Testis (tissue), 3 donors: ENCODE results near the gene ABHD16A. TPM values are rescaled to one million over a fixed set of nuclear protein-coding genes. Genes with fewer than 3 reads are reported as not detected.

Experiments used
- DNase-seq: peaks from one replicate; pipeline ENCODE4 v3.0.0-alpha.2; 2019
- H3K27ac ChIP-seq, 2 donors: fragments of 200-600 bp; sonication (generic); one replicate each; pipeline ENCODE4 v1.5.1; 2019
- H3K27me3 ChIP-seq: fragments of 200-600 bp; sonication (generic); one replicate; pipeline ENCODE4 v1.5.1; 2019
- H3K36me3 ChIP-seq: fragments of 200-600 bp; sonication (generic); one replicate; pipeline ENCODE4 v1.5.1; 2017; ENCODE audit warnings: low read depth; ENCODE audit errors: missing control alignments
- H3K4me1 ChIP-seq: fragments of 200-600 bp; sonication (generic); one replicate; pipeline ENCODE4 v1.5.1; 2019
- H3K4me3 ChIP-seq, 2 donors: fragments of 200-600 bp; sonication (generic); one replicate each; pipeline ENCODE4 v1.5.1; 2017 to 2019
- H3K9me3 ChIP-seq: fragments of 200-600 bp; sonication (generic); one replicate; pipeline ENCODE4 v1.5.1; 2017
- POLR2A ChIP-seq: fragments of 450-650 bp; IDR thresholded peaks from one replicate; pipeline ENCODE4 v1.6.1; 2017; ENCODE audit warnings: antibody characterized with exemption, mild to moderate bottlenecking, moderate library complexity
- WGBS, 2 donors: methylation state at CpG; one replicate each; pipeline ENCODE4 v1.1.5; 2018; 5-methylcytosine and 5-hydroxymethylcytosine counted together
- intact Hi-C: fragments of 100-400 bp; cut with DNase I; formaldehyde crosslinking; loops from one replicate; pipeline ENCODE4 v1.15.1; 2023; ENCODE audit warnings: low total_unique reads
- polyA plus RNA-seq: library from polyadenylated mRNA; stranded (reverse); fragments of 350-450 nt; fragmentation: Illumina TruSeq; extraction: RNeasy Lipid Tissue Mini Kit (QIAGEN cat#74804); gene quantifications from one replicate; pipeline ENCODE4 v1.2.3, GENCODE V29; 2014; ENCODE audit warnings: low read depth, low replicate concordance; ENCODE audit not compliant: insufficient read depth
- total RNA-seq, 2 donors: library from RNA; depleted of rRNA; stranded (reverse); fragments of >200 nt; gene quantifications; one replicate each; pipeline ENCODE4 v1.2.3, GENCODE V29; 2016
- TF ChIP-seq, protein P1 (sequence below), 3 experiments: fragments of 450-650 bp in 2 of 3; fragments of 200-600 bp in 1 of 3; sonication (generic) in 1 of 3; IDR thresholded peaks; one replicate each; pipeline ENCODE4 v1.5.1; 2016 to 2019; ENCODE audit warnings: antibody characterized with exemption in 3 of 3, mild to moderate bottlenecking in 2 of 3, moderate library complexity in 1 of 3

Gene ABHD16A
- total and polyA plus RNA-seq, 3 donors from 2014 or later, result 77.0 to 108 (median 85.9) TPM

DNA sequence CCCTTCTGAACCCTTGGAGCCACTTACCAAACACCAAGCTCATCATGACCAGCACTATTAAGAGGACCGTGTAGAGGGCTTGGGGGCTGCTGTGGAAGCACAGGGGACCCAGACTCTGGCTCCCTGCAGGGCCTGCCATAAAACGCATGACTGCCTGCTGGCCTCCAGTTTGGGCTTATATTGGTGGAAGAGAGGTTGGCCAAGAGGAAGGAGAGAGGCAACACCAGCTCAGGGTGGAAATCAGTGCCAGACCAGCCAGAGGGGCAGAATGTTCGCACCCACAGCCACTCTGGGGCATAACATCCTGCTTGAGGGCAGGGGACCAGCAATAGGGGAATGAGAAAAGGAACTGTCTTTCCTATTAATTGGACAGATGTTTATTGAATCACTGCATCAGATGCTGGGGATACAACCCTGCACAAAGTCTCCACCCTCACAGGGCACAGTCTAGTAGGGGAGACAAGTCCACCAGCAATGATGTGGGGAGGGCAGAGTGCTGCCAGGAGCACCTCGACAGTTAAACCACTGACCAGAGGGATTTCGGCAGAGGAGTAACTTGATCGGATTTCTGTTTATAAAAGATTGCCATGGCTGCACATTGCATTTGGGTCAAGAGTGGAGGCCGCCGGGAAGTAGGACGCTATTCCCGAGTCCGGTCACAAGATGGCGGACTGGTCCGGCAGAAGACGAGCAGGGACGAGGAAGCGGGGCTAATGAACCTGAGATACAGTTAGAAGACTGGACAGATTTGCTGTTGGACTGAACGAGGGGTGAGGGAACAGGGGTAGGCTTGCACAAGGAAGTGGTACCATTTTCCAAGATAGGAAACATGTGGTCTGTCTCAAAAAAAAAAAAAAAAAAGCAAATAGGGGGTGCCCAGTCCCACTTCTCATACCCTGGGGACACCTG, 22.6 kb downstream of the ABHD16A start, which contains the start of gene LY6G5C:
TSS of gene LY6G5C (minus strand) at position 842 of the 909 bp plus-strand sequence. CDS start at position 148, 694 bp downstream.
- Histone ChIP-seq H3K9me3 (no peaks in the 10 kb centered on the region), H3K27ac (peak within 1 kb of the TSS in 1 of 2 donors; percentile 61), H3K4me3 (peak within 1 kb of the TSS; percentile 47 to 62), H3K27me3 (no peaks in the 10 kb centered on the region), H3K36me3 (no peaks in the 10 kb centered on the region), H3K4me1 (peaks cover 12% of the 10 kb centered on the region)
- peak; percentile 90 for DNase-seq
- intact Hi-C loops, result loop anchor here (5.0 kb wide), 1 partner anchor 152 kb away; no protein-coding TSS in a partner anchor
- WGBS, 2 donors, result 10 to 11% methylated on average over 17 of the region's 17 CpGs
- TF ChIP-seq POLR2A, result no peak
- TF ChIP-seq, protein P1, sequence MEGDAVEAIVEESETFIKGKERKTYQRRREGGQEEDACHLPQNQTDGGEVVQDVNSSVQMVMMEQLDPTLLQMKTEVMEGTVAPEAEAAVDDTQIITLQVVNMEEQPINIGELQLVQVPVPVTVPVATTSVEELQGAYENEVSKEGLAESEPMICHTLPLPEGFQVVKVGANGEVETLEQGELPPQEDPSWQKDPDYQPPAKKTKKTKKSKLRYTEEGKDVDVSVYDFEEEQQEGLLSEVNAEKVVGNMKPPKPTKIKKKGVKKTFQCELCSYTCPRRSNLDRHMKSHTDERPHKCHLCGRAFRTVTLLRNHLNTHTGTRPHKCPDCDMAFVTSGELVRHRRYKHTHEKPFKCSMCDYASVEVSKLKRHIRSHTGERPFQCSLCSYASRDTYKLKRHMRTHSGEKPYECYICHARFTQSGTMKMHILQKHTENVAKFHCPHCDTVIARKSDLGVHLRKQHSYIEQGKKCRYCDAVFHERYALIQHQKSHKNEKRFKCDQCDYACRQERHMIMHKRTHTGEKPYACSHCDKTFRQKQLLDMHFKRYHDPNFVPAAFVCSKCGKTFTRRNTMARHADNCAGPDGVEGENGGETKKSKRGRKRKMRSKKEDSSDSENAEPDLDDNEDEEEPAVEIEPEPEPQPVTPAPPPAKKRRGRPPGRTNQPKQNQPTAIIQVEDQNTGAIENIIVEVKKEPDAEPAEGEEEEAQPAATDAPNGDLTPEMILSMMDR (IDR thresholded peaks at IDR 0.05), result peak; percentile 47 to 59 (median 58)

DNA sequence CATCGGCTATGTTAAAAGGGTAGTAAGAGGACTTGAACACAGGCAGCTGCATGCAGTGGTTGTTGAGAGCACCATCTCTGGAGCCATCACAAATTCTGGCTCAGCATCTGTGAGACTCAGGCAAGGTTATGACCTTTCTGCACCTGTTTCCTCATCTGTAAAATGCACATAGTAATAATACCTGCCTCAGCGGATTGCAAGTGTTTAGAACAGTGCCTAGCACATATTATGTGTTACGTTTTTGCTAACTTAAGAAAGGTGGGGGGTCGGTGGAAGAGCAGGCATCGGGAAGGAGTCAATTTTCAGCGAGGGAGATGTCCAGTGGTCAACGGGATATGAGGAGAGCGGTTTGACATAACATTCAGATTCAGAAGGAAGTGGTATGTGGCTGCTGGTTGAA, 25.2 kb downstream of the ABHD16A start:
- WGBS, 2 donors, result 70 to 79% methylated on average over 8 of the region's 8 CpGs
- intact Hi-C loops, result no loop called here
- H3K4me3 ChIP-seq, result no peak overlapping the region
- TF ChIP-seq, protein P1 (IDR thresholded peaks at IDR 0.05), result no peak
- no peak for TF ChIP-seq POLR2A
- no peak for DNase-seq
- no peaks in the 10 kb centered on the region for H3K27me3 ChIP-seq
- H3K27ac ChIP-seq, result no peak overlapping the region
- H3K9me3 ChIP-seq, result no peaks in the 10 kb centered on the region
- no peaks in the 10 kb centered on the region for H3K36me3 ChIP-seq
- peaks cover 12% of the 10 kb centered on the region for H3K4me1 ChIP-seq

DNA sequence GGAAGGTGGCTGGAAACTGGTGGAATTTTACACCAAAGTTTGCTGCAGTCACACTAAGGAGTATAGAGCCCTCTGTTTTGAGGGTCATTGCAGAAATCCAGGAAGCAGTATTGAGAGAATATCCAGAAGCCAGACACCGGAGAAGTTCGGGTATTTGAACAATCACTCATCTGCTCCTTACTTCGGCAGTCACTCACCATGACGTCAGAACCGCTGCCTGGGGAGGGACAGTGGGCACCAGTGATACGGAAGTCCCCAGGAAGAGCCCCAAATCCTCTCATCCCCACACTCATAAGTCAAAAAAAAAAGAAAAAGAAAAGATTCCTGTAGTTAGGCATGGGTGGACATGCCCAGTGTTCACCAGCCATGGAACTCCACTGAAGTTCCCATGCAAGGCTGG, 26.2 kb downstream of the ABHD16A start:
- Histone ChIP-seq H3K27ac (no peak overlapping the region), H3K9me3 (no peaks in the 10 kb centered on the region), H3K4me3 (no peak overlapping the region), H3K36me3 (no peaks in the 10 kb centered on the region), H3K4me1 (peaks cover 11% of the 10 kb centered on the region), H3K27me3 (no peaks in the 10 kb centered on the region)
- 80 to 81% methylated on average over 6 of the region's 6 CpGs for WGBS, 2 donors
- DNase-seq, result no peak
- intact Hi-C loops, result no loop called here
- TF ChIP-seq, protein P1 (IDR thresholded peaks at IDR 0.05), result no peak
- no peak for TF ChIP-seq POLR2A

DNA sequence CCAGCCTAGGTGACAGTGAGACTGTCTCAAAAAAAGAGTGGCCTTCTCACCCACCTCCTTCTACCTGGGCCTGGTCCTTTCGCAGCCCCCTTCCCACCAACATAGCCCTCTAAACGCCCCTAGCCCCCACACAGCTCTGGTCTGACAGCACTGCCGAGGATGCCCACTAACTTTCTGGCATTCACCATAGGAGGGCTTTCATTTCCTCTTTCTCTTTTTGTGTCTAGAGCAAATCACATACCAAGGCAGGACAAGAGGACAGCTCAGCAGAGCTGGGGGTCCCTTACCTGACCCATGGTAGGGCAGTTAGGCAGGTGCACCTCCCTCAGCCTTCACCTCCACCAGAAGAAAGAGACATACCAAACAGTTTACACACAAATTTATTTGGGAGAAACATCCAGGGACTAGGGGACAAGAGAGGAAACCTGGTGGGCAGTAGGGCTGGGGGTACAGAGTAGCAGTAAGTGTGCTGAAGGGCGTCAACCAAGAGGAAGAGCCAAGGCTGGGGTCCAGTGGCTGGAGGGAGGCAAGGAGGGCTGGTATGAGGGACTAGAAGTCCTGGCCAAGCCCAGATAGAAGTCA, 26.7 kb downstream of the ABHD16A start:
- H3K4me3 ChIP-seq, result no peak overlapping the region
- DNase-seq, result no peak
- WGBS, 2 donors, result 84% methylated on average over 4 of the region's 4 CpGs
- no peaks in the 10 kb centered on the region for H3K9me3 ChIP-seq
- TF ChIP-seq POLR2A, result no peak
- no peaks in the 10 kb centered on the region for H3K27me3 ChIP-seq
- no peaks in the 10 kb centered on the region for H3K36me3 ChIP-seq
- peaks cover 6% of the 10 kb centered on the region for H3K4me1 ChIP-seq
- H3K27ac ChIP-seq, result no peak overlapping the region
- intact Hi-C loops, result no loop called here

DNA sequence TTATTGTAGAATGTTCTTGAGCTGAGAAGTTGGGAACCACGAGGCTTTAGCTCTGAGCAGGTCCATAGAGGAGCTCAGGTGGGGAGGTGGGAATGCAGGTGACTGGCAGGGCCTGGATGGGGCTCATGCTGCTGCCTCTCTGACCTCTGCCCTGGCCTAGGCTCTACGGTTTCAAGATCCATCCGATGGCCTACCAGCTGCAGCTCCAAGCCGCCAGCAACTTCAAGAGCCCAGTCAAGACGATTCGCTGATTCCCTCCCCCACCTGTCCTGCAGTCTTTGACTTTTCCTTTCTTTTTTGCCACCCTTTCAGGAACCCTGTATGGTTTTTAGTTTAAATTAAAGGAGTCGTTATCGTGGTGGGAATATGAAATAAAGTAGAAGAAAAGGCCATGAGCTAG, 33.4 kb downstream of the ABHD16A start, which contains the start of gene LY6G5B:
TSS of gene LY6G5B (plus strand) at position 301 of the 400 bp plus-strand sequence. CDS start 975 bp downstream, outside the sequence.
- WGBS, 2 donors, result 76 to 78% methylated on average over 8 of the region's 8 CpGs
- TF ChIP-seq POLR2A, result no peak
- TF ChIP-seq, protein P1 (IDR thresholded peaks at IDR 0.05), result no peak
- H3K27ac ChIP-seq, result no peak within 1 kb of the TSS
- intact Hi-C loops, result no loop called here
- no peaks in the 10 kb centered on the region for H3K36me3 ChIP-seq
- no peaks in the 10 kb centered on the region for H3K27me3 ChIP-seq
- peaks cover 7% of the 10 kb centered on the region for H3K4me1 ChIP-seq
- DNase-seq, result no peak
- no peaks in the 10 kb centered on the region for H3K9me3 ChIP-seq
- H3K4me3 ChIP-seq, result no peak within 1 kb of the TSS
